ENCODE measurements around the gene MYO15A.

The MYO15A gene, protein sequence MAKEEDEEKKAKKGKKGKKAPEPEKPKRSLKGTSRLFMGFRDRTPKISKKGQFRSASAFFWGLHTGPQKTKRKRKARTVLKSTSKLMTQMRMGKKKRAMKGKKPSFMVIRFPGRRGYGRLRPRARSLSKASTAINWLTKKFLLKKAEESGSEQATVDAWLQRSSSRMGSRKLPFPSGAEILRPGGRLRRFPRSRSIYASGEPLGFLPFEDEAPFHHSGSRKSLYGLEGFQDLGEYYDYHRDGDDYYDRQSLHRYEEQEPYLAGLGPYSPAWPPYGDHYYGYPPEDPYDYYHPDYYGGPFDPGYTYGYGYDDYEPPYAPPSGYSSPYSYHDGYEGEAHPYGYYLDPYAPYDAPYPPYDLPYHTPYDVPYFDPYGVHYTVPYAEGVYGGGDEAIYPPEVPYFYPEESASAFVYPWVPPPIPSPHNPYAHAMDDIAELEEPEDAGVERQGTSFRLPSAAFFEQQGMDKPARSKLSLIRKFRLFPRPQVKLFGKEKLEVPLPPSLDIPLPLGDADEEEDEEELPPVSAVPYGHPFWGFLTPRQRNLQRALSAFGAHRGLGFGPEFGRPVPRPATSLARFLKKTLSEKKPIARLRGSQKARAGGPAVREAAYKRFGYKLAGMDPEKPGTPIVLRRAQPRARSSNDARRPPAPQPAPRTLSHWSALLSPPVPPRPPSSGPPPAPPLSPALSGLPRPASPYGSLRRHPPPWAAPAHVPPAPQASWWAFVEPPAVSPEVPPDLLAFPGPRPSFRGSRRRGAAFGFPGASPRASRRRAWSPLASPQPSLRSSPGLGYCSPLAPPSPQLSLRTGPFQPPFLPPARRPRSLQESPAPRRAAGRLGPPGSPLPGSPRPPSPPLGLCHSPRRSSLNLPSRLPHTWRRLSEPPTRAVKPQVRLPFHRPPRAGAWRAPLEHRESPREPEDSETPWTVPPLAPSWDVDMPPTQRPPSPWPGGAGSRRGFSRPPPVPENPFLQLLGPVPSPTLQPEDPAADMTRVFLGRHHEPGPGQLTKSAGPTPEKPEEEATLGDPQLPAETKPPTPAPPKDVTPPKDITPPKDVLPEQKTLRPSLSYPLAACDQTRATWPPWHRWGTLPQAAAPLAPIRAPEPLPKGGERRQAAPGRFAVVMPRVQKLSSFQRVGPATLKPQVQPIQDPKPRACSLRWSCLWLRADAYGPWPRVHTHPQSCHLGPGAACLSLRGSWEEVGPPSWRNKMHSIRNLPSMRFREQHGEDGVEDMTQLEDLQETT (N-terminal part only)

GRCh38 chr17:18108401-18109312 lies at the start of gene MYO15A:
TSS of gene MYO15A (plus strand) at chr17:18108756. CDS start at chr17:18118801, 10,045 bp downstream.
- DNase-seq = no peak

GRCh38 chr17:18059283-18059682 lies 49.3 kb upstream of the MYO15A start:
- DNase-seq = no peak

GRCh38 chr17:18064053-18064452 lies 44.5 kb upstream of the MYO15A start:
- DNase-seq = no peak

DNA sequence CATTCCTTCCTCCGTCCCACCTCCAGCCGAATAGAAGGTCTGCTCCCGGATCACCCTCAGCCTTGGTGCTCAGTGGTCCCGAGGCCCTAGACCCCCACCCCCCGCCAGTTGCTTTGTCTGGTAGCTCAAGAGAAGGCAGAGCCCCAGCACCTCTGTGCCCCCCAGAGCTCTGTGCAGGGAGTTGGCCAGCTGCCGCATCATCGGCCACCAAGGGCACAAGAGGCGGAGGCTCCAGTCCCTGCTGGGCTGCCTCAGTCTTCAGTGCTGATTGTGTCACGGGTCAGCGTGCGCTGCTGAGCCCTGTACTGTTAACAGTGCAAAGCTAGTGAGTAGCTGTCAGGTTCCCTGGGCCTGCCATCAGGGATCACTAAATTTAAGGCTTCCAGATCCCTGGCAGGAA lies 43.0 kb upstream of the MYO15A start:
- DNase-seq = no peak

DNA sequence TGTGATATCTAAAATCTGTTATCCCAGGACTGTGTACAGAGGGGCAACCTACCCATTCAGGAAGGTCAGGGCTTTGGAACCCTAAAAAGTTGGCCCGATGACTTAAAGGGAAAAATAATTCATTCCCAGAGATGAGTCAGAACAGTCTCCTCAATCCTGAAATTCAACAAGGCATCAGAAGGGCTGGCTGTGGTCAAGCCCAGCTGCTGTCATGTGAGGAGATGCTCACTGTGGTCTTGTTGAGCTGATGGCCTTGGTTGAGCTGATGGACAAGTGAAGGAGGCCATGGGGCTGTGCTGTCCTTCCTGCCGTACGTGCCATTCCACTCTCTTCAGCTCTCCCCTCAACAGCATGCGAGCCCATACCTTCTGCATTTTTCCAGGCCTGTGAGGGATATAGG lies 41.7 kb upstream of the MYO15A start:
- no peak for DNase-seq

- no peak for DNase-seq
Observed at GRCh38 chr17:18069101-18069500, 39.5 kb upstream of the MYO15A start.

DNA sequence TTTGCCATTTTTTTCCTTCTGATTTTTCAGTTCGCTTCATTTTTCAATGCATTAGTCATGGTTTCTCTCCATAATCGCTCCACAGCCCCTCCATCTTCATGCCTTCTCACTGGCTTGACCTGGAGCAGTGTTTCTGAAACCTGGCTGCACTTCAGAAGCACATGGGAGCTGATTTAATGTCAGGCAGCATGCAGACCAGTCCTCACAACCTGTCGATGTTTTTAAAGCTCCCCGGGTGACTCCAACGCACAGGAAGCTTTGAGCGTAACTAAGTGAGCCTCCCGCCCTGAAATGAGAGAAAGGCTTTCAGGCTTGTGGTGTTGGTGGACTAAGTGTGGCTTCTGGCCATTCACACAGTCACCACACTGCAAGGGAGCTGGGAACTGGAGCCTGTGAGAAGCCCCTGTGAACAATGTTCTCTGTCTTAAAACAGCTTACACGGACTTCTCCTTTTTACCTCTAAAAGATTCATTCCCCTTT lies 37.7 kb upstream of the MYO15A start:
- peak; percentile 56 to 68 for DNase-seq

DNA sequence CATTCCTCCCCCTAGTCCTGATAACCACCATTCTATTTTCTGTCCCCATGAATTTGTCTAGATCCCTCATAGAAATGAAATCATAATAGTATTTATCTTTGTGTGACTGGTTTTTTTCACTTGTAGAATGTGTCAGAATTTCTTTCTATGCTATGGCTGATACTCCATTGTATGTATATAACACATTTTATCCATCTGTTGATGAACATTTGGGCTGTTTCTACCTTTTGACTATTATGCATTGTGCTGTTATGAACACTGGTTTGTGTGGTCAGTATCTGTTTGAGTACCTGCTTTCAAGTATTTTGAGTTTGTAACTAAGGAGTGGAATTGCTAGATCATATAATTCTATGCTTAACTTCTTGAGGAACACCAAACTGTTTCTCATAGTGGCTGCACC lies 36.8 kb upstream of the MYO15A start:
- no peak for DNase-seq

DNA sequence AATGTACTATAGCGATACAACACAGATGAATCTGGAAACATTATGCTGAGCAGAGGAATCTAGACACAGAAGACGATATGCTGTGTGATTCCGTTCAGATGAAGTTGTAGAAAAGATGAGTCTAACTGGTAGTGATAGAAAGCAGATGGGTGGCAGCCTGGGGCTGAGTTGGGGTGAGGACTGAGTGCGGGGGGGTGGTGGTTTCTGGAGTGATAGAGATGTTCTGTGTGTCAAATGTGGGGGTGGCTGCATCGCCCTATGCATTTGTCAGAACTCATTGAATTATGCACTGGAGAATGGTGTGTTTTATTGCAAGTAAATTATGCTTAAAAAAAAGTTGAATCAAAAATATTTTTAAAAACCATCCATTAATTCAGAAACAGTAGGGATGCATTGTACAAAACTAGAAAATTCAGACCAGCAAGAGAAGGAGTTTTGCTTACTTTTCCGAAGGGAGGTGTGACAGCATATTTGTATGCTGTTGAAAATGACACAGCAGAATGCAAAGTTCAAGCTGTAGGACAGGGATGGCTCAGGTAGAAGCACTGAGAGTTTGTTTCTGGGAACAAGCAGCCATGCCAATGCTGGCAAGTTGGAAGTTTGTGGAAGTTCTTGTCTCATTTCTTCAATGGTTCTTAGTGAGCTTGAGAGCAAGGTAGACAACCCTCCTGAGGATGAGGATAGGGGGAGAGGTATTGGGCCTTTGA lies 33.8 kb upstream of the MYO15A start:
- DNase-seq = no peak

GRCh38 chr17:18076936-18077335 lies 31.6 kb upstream of the MYO15A start:
- no peak for DNase-seq

GRCh38 chr17:18079543-18079942 lies 29.0 kb upstream of the MYO15A start:
- DNase-seq = no peak

DNA sequence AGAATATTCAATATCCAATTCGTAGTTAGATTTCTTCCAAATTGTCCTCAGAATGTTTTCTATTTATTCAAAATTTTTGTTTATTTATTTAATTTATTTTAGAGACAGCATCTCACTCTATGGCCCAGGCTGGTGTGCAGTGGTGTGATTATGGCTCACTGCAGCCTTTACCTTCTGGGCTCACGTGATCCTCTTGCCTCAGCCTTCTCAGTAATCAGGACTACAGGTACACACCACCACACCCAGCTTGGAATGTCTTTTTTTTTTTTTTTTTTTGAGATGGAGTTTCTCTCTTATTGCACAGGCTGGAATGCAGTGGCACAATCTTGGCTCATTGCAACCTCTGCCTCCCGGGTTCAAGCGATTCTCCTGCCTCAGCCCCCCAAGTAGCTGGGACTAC lies 24.3 kb upstream of the MYO15A start:
- no peak for DNase-seq

DNA sequence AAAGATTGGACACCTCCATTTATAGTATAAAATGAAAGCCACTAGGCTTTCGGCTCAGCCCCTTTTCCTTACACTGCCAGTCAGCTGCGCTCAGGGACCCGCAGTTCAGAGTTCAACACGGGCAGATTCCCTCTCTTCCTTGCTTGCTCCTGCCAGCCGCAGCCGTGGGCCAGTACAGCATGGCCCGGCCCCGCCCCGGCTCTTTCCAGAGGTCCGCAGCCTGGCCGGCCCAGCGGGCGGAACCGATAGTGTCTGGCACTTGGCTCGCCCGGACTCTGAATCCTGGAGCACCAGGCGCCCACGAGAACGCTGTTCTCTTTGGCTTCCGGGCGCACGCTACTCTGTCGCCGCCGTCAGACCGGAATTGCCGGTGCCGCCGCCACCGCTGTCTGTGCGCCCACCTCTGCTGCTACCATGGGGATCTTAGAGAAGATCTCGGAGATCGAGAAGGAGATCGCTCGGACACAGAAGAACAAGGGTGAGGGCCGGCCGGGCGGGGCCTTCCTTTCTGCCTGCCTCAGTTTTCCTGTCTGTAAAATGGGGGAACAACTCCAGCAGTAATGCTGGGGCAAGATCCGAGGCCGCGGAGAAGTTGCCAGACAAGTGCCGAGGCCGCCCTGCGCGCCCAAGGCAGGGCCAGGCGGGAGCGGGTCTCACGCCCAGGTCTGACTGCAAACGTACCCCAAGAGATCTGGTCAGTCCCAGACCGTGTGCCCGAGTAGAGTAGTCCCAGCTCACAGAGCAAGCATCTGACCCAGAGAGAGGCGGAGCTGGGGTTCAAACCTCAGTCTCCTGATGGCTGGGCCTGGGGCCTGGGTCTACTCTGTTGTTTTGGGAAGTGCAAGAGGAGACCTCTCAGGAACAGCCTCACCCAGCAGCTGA lies 20.7 kb upstream of the MYO15A start, which contains the start of gene DRG2:
DRG2 (plus strand) TSS at position 339 of the 882 bp plus-strand sequence; CDS start at position 415, 76 bp downstream.
- peak; percentile 97 for DNase-seq

- DNase-seq = no peak
Observed at GRCh38 chr17:18089613-18090012, 18.9 kb upstream of the MYO15A start.

GRCh38 chr17:18093616-18094408 lies 14.7 kb upstream of the MYO15A start:
- peak; percentile 85 to 93 for DNase-seq

DNA sequence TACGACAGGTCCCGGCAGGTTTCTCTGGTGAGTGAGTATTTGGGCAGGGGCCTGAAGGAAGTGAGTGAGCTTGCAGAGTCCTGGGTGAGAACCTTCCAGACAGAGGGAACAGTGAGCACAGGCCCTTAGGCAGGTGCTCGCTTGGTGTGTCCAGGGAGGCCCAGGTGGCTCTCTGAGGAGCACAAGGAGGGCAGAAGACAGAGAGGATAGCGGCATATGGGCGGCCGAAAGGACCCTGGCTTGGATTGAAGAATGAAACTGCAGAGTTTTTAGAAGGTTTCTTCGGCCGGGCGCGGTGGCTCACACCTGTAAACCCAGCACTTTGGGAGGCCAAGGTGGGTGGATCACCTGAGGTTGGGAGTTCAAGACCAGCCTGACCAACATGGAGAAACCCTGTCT lies 14.1 kb upstream of the MYO15A start:
- no peak for DNase-seq

- no peak for DNase-seq
Observed at GRCh38 chr17:18099516-18099915, 9.0 kb upstream of the MYO15A start.

- no peak for DNase-seq
Observed at GRCh38 chr17:18100616-18101015, 7.9 kb upstream of the MYO15A start.

- DNase-seq = no peak
Observed at GRCh38 chr17:18101828-18102227, 6.7 kb upstream of the MYO15A start.
